GM19193 (cell line): ENCODE data around the gene ACTN1.

ENCODE experiments used
- POLR2A ChIP-seq: IDR thresholded peaks from 4 replicates; pipeline ENCODE4 v1.6.1; 2011; ENCODE audit not compliant: insufficient read depth, insufficient read length; ENCODE audit errors: extremely low read depth

ACTN1 gene

GRCh38 chr14:68873376-68873775 lies 105.7 kb downstream of the ACTN1 start:
- TF ChIP-seq POLR2A, result no peak

- TF ChIP-seq POLR2A, result no peak
These were observed 107.7 kb downstream of the ACTN1 start for GRCh38 chr14:68871392-68871791.

- no peak for TF ChIP-seq POLR2A
These were observed 112.0 kb downstream of the ACTN1 start for GRCh38 chr14:68866991-68867533.

- no peak for TF ChIP-seq POLR2A
These were observed 113.6 kb downstream of the ACTN1 start for GRCh38 chr14:68865542-68865941.

- no peak for TF ChIP-seq POLR2A
These were observed 114.7 kb downstream of the ACTN1 start for GRCh38 chr14:68864361-68864750.

- no peak for TF ChIP-seq POLR2A
These were observed 115.3 kb downstream of the ACTN1 start for GRCh38 chr14:68863610-68864360.

- TF ChIP-seq POLR2A, result no peak
These were observed 116.0 kb downstream of the ACTN1 start for GRCh38 chr14:68862954-68863594.

- no peak for TF ChIP-seq POLR2A
These were observed 118.3 kb downstream of the ACTN1 start for GRCh38 chr14:68860771-68861170.

GRCh38 chr14:68857516-68858070 lies 121.5 kb downstream of the ACTN1 start:
- TF ChIP-seq POLR2A, result no peak

GRCh38 chr14:68856572-68856971 lies 122.5 kb downstream of the ACTN1 start:
- no peak for TF ChIP-seq POLR2A

- no peak for TF ChIP-seq POLR2A
These were observed 124.7 kb downstream of the ACTN1 start for GRCh38 chr14:68854421-68854820.

- TF ChIP-seq POLR2A, result no peak
These were observed 125.4 kb downstream of the ACTN1 start for GRCh38 chr14:68853749-68854148.

- no peak for TF ChIP-seq POLR2A
These were observed 128.0 kb downstream of the ACTN1 start for GRCh38 chr14:68851078-68851477.

GRCh38 chr14:68849416-68849815 lies 129.7 kb downstream of the ACTN1 start:
- TF ChIP-seq POLR2A, result no peak

GRCh38 chr14:68848253-68848652 lies 130.8 kb downstream of the ACTN1 start:
- no peak for TF ChIP-seq POLR2A

- TF ChIP-seq POLR2A, result no peak
These were observed 132.6 kb downstream of the ACTN1 start for GRCh38 chr14:68846466-68846865.

GRCh38 chr14:68844210-68844545 lies 134.9 kb downstream of the ACTN1 start:
- TF ChIP-seq POLR2A, result no peak
